GM18505 (cell line): ENCODE measurements around the gene TMEM213.

Source experiments
- ATAC-seq: cut with Tn5 transposase; IDR thresholded peaks from one replicate; pipeline ENCODE4 v1.9.1; 2021; ENCODE audit not compliant: unreplicated experiment
- POLR2A ChIP-seq: IDR thresholded peaks from 4 replicates; pipeline ENCODE4 v1.6.1; 2011; ENCODE audit warnings: borderline replicate concordance; ENCODE audit not compliant: insufficient read depth, insufficient read length; ENCODE audit errors: extremely low read depth

The TMEM213 gene

DNA sequence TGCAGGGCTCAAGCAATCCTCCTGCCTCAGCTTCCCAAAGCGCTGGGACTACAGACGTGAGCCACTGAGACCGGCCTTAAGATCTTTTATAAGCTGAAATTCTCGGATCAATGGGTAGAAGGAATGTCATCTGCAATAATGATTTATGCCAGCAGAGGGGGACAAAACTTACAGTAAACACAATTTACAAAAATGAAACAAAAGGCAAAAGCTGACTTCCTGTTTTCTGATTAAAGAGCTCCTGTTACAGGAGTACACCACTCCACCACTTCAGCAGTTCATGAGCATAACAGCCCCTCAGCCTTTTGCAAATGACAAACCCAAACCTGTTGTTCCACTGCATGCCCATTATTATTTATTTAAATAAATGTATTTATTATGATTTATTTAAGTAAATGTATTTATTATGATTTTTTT lies 88.7 kb downstream of the TMEM213 start:
- no peak for TF ChIP-seq POLR2A
- peak; percentile 84 for ATAC-seq

DNA sequence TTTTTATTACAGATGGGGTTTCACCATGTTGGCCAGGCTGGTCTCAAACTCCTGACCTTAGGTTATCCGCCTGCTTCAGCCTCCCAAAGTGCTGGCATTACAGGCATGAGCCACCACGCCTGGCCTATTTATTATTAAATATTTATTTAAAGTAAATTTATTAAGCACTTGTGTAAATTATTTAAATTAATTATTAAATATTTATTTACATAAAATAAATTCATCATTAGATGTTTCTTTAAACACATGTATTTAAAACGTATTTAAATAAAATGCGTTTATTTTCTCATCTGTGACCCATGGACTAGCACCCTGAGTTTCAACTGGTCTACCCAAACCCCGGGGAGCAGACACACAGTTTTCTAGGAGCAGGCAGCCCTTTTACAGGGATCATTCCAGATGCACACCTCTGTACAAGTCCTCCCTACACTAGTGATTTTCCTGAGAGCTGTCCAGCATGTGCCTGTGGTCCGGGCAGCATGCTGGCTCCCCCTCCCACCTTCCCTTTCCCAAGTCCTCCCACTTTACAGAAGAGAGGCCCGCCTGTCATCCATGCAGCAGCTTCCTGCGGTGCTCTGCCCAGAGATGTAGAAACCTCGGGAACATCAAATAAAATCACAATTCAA lies 89.4 kb downstream of the TMEM213 start:
- ATAC-seq = no peak
- TF ChIP-seq POLR2A = no peak
